Measurements from ENCODE around the gene DDX47.
"Not testable (repeated sequence)": the region's sequence is repeated elsewhere in the genome, so short reads cannot be mapped to it uniquely, and the experiment has no call there.

The DDX47 gene

DNA sequence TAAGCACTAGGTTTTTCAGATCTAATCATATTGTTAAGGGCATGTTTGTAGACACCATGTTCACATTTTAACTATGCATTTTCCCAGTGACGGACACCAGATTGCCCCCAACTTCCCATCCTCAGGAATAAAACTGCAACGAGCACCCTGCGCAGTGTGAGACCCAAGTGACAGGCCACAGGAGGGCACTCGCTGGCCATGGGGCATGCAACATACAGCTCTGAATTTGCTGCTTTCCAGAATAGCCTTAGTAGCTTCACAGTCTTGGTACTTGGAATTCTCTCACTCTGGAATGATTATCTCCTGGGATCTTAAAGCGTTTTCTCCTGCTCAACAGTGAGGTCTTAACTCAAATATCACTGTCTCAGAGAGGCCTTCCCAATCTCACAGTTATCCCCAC lies 972 bp upstream of the DDX47 start:
- no peak overlapping the region for H3K4me3 ChIP-seq (ENCODE audit: low read depth, low read length)
- TF ChIP-seq, protein P1, sequence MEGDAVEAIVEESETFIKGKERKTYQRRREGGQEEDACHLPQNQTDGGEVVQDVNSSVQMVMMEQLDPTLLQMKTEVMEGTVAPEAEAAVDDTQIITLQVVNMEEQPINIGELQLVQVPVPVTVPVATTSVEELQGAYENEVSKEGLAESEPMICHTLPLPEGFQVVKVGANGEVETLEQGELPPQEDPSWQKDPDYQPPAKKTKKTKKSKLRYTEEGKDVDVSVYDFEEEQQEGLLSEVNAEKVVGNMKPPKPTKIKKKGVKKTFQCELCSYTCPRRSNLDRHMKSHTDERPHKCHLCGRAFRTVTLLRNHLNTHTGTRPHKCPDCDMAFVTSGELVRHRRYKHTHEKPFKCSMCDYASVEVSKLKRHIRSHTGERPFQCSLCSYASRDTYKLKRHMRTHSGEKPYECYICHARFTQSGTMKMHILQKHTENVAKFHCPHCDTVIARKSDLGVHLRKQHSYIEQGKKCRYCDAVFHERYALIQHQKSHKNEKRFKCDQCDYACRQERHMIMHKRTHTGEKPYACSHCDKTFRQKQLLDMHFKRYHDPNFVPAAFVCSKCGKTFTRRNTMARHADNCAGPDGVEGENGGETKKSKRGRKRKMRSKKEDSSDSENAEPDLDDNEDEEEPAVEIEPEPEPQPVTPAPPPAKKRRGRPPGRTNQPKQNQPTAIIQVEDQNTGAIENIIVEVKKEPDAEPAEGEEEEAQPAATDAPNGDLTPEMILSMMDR (IDR thresholded peaks at IDR 0.05; ENCODE audit: borderline replicate concordance, insufficient read depth, low read depth, low read length): no peak

DNA sequence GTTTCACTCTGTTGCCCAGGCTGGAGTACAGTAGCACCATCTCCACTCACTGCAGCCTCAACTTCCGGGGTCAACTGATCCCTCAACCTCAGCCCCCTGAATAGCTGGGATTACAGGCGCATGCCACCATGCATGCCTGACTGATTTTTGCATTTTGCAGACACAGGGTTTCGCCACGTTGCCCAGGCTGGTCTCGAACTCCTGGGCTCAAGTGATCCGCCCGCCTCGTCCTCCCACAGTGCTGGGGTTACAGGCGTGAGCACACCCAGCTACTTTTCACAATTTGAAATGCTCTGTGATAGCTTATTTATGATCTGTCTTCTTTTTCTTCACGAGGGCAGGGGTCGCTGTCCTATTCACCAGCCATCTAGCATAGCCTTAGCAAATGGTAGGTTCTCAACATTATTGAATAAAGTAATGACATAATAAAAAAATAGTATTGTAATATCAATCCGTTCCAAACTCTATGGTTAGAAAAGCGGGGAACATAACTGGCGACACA lies 477 bp upstream of the DDX47 start:
- no peak overlapping the region for H3K4me3 ChIP-seq (ENCODE audit: low read depth, low read length)
- TF ChIP-seq, protein P1 (IDR thresholded peaks at IDR 0.05; ENCODE audit: borderline replicate concordance, insufficient read depth, low read depth, low read length): no peak

DNA sequence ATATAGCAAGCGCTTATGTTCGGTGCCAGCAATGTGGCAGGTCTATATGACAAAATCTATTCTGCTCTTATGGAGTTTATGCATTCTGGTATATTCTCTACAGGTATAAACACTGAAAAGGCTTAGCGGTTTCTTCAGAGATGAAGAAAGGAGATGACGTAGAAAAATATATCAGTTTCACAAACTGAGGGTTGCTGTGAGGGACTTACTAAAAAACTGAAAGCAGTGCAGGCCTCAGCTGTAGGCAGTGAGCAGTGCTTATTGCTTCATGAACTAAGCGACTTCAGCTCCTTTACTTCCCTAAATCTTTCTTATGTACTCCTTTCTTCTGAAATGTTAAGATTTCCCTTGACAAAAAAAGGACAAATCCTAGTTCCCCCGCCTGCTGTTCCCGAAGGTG lies 4.5 kb downstream of the DDX47 start:
- TF ChIP-seq, protein P1 (IDR thresholded peaks at IDR 0.05; ENCODE audit: borderline replicate concordance, insufficient read depth, low read depth, low read length): no peak
- H3K4me3 ChIP-seq (ENCODE audit: low read depth, low read length): no peak overlapping the region

DNA sequence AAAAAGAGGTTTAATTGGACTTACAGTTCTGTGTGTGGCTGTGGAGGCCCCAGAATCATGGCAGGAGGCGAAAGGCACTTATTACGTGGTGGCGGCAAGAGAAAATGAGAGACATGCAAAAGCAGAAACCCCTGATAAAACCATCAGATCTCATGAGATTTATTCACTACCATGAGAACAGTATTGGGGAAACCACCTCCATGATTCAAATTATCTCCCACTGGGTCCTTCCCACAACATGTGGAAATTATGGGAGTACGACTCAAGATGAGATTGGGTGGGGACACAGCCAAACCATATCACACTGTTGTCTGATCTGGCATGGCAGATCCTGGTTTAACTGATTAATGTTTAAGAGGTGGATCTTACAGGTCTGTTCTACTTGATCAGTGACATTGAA lies 5.6 kb downstream of the DDX47 start:
- no peak overlapping the region for H3K4me3 ChIP-seq (ENCODE audit: low read depth, low read length)
- TF ChIP-seq, protein P1 (IDR thresholded peaks at IDR 0.05; ENCODE audit: borderline replicate concordance, insufficient read depth, low read depth, low read length): no peak

DNA sequence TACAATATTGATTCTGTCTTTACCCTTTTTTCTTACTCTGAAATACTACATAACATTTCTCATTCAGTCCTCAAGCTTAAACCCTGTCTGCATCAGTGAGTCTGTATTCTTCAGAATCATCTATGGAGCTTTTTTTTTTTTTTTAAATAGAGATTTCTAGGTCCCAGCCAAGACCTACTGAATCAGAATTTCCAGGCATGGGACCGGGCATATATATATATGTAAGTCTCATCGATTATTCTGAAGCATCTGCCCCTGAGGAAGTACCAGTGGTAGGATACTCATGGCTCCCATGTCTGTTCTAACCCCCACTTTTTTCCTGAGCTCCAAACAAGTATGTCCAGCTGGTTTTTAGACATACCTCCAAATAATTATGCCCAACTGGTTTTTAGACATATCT lies 6.1 kb downstream of the DDX47 start:
- no peak overlapping the region for H3K4me3 ChIP-seq (ENCODE audit: low read depth, low read length)
- TF ChIP-seq, protein P1 (IDR thresholded peaks at IDR 0.05; ENCODE audit: borderline replicate concordance, insufficient read depth, low read depth, low read length): no peak

DNA sequence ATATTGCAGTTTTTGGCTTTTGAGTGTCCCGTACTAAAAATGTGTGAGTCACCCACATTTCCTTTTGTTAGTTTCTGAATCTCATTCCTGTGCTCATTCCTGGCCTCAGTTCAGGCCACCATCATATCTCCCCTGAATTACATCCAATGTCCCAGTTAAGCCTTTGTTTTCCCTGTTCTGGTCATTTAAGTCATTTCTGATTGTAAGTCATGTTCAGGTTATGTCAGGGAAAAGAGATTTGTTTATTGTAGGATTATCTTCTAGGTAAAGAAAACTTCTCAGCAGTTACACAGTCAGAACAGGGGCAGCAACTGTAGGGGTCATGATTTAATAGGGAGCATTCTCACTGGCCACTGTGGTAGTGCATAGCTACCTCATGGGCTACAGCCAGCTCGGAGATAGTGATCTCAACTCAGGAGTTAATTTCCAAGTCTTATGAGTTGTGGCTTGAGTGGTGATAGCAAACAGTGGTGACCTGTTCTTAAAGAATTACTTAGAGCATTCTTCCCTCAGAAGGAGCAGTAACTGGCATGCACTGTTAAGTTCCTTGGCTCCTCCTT lies 6.7 kb downstream of the DDX47 start:
- TF ChIP-seq, protein P1 (IDR thresholded peaks at IDR 0.05; ENCODE audit: borderline replicate concordance, insufficient read depth, low read depth, low read length): no peak
- H3K4me3 ChIP-seq (ENCODE audit: low read depth, low read length): no peak overlapping the region

DNA sequence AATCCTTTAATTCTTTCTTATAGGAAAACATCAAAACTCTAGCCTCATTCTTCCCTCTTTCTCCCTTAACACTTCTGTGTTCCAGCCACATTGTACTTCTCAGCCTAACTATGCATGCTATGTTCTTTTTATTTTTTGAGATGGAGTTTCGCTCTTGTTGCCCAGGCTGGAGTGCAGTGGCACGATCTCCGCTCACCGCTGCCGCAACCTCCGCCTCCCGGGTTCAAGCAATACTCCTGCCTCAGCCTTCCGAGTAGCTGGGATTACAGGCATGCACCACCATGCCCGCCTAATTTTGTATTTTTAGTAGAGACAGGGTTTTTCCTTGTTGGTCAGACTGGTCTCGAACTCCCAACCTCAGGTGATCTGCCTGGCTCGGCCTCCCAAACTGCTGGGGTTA lies 7.2 kb downstream of the DDX47 start:
- H3K4me3 ChIP-seq (ENCODE audit: low read depth, low read length): not testable (repeated sequence)

DNA sequence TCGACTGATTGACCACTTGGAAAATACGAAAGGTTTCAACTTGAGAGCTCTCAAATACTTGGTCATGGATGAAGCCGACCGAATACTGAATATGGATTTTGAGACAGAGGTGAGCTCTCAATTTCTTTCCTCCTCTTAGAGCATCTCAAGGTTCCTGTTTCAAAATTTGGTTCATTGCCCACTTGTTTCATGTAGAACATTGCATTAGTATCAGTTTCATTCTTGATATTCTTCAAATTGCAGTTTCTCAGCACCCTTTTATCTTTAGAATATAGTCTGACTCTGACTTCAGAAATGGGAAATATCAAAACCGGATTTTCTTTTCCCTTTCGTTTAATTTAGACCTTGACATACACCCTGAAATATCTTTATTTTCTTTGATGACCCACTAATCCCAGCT lies 8.8 kb downstream of the DDX47 start:
- no peak overlapping the region for H3K4me3 ChIP-seq (ENCODE audit: low read depth, low read length)
- TF ChIP-seq, protein P1 (IDR thresholded peaks at IDR 0.05; ENCODE audit: borderline replicate concordance, insufficient read depth, low read depth, low read length): no peak
